GM12878 (cell line): ENCODE results near the gene PINK1. TPM values are rescaled to one million over a fixed set of nuclear protein-coding genes. Genes with fewer than 3 reads are reported as not detected.
A peak's percentile ranks its signal among the peaks of the same experiment; 100 is the strongest.

Experiments used
- CHD1 ChIP-seq: IDR thresholded peaks from 2 replicates; pipeline ENCODE4 v1.6.1; 2012; ENCODE audit warnings: low read depth, low read length, improper control_type of control experiment
- CHD2 ChIP-seq: IDR thresholded peaks from 2 replicates; pipeline ENCODE4 v1.6.1; 2011; ENCODE audit warnings: low read depth, low read length, improper control_type of control experiment, borderline replicate concordance
- CHD4 ChIP-seq: fragments of 200-600 bp; sonication (generic); IDR thresholded peaks from 2 replicates; pipeline ENCODE4 v1.6.1; 2016; ENCODE audit warnings: mild to moderate bottlenecking
- EGR1 ChIP-seq, 2 experiments: IDR thresholded peaks; 1 replicate in 1 of 2; 2 replicates in 1 of 2; pipeline ENCODE4 v1.6.1; 2011 to 2012; ENCODE audit warnings: low read depth in 2 of 2, low read length in 2 of 2, borderline replicate concordance in 1 of 2, mild to moderate bottlenecking in 1 of 2, moderate library complexity in 1 of 2
- ESRRA ChIP-seq: IDR thresholded peaks from 2 replicates; pipeline ENCODE4 v1.6.1; 2012; ENCODE audit warnings: mild to moderate bottlenecking, low read length, improper control_type of control experiment
- FOXM1 ChIP-seq: IDR thresholded peaks from 2 replicates; pipeline ENCODE4 v1.6.1; 2012; ENCODE audit warnings: low read depth, mild to moderate bottlenecking, inconsistent platforms, low read length, moderate library complexity
- NFIC ChIP-seq: IDR thresholded peaks from 2 replicates; pipeline ENCODE4 v1.6.1; 2012; ENCODE audit warnings: low read depth, mild to moderate bottlenecking, inconsistent platforms, low read length, moderate library complexity
- NFYA ChIP-seq: IDR thresholded peaks from 2 replicates; pipeline ENCODE4 v1.6.1; 2011; ENCODE audit warnings: low read depth, mild to moderate bottlenecking, low read length, improper control_type of control experiment, borderline replicate concordance
- NR2C1 ChIP-seq: fragments of 450-650 bp; IDR thresholded peaks from 2 replicates; pipeline ENCODE4 v1.6.1; 2017; ENCODE audit warnings: antibody characterized with exemption, mild to moderate bottlenecking, moderate library complexity
- PAX8 ChIP-seq: fragments of 450-650 bp; IDR thresholded peaks from 2 replicates; pipeline ENCODE4 v1.6.1; 2017; ENCODE audit warnings: mild to moderate bottlenecking, moderate library complexity
- STAT3 ChIP-seq: IDR thresholded peaks from 2 replicates; pipeline ENCODE4 v1.6.1; 2011; ENCODE audit warnings: low read depth, low read length, improper control_type of control experiment
- ZNF217 ChIP-seq: fragments of 450-650 bp; IDR thresholded peaks from 2 replicates; pipeline ENCODE4 v1.6.1; 2017; ENCODE audit warnings: antibody characterized with exemption, mild to moderate bottlenecking
- polyA plus RNA-seq, 11 experiments: library from polyadenylated mRNA; depleted of rRNA in 4 of 11; unstranded in 6 of 11; stranded (reverse) in 5 of 11; fragments of >200 nt; fragmentation: Nextera tagmentation in 4 of 11; fragmentation: Illumina TruSeq in 1 of 11; extraction: Ambion mirVana in 4 of 11; extraction: Trizol in 1 of 11; gene quantifications; 1 replicate in 1 of 11; 2 replicates in 10 of 11; pipeline versions ENCODE4 v1.2.1 to v1.2.3, GENCODE V29; 2011 to 2016; ENCODE audit warnings: inconsistent platforms in 2 of 11, missing spikeins in 2 of 11, low read depth in 1 of 11
- total RNA-seq, 4 experiments: library from RNA; depleted of rRNA in 3 of 4; stranded (reverse); fragments of >200 nt in 3 of 4; fragmentation: Illumina TruSeq in 1 of 4; extraction: Trizol in 1 of 4; gene quantifications; 2 replicates each; pipeline versions ENCODE4 v1.2.1 to v1.2.3, GENCODE V29; 2013 to 2021
- TF ChIP-seq, protein P1 (sequence below): fragments of 450-650 bp; IDR thresholded peaks from 2 replicates; pipeline ENCODE4 v1.6.1; 2017; ENCODE audit warnings: mild to moderate bottlenecking, low read depth, inconsistent platforms; ENCODE audit not compliant: poor library complexity, severe bottlenecking
- TF ChIP-seq, protein P2 (sequence below): fragments of 150-350 bp; IDR thresholded peaks from 2 replicates; pipeline ENCODE4 v1.6.1; 2016; ENCODE audit warnings: low read depth, low read length
- TF ChIP-seq, protein P3 (sequence below): fragments of 450-650 bp; IDR thresholded peaks from 2 replicates; pipeline ENCODE4 v1.6.1; 2017; ENCODE audit warnings: mild to moderate bottlenecking, moderate library complexity
- TF ChIP-seq, protein P4 (sequence below), 3 experiments: IDR thresholded peaks in 2 of 3; conservative IDR thresholded peaks in 1 of 3; 2 replicates each; pipeline ENCODE4 v1.5.1; 2011; ENCODE audit warnings: low read depth in 3 of 3, low read length in 3 of 3, mild to moderate bottlenecking in 3 of 3, control low read depth in 2 of 3, moderate library complexity in 2 of 3, inconsistent platforms in 1 of 3, mixed read lengths in 1 of 3; ENCODE audit not compliant: control insufficient read depth in 2 of 3, insufficient read depth in 1 of 3; ENCODE audit errors: extremely low read depth in 1 of 3
- TF ChIP-seq, protein P5 (sequence below): fragments of 450-650 bp; IDR thresholded peaks from 2 replicates; pipeline ENCODE4 v1.6.1; 2017; ENCODE audit warnings: mild to moderate bottlenecking

PINK1 gene
- total and polyA plus RNA-seq, 10 of the 15 experiments (the other 5 are each of a cell fraction or from before 2014, with no cell fraction given) = 0.42 to 4.4 (median 1.9) TPM; not detected in 1

DNA sequence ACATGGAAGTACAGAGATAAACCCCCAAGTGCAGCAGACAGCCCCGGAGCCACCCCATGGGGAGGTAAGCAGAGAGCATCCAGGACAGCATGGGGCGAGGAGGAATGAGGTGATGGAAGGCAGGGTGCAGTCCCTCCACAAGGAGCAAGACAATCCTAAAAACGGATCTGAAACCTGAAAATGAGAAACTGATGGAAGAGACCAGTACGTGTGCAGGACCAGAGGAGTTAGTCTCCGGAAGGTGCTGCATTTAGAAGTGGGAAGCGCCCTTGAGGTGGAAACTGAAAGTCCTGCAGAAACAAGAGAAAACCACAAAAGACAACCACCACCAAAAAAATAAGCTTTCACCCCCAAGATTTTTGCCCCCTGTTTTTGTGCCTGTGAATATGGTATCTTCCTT is 45.3 kb downstream of the PINK1 start (continued):
- peak; percentile 83 for TF ChIP-seq FOXM1
- TF ChIP-seq PAX8 = no peak
- no peak for TF ChIP-seq ESRRA
- no peak for TF ChIP-seq ZNF217
- TF ChIP-seq NFYA = no peak
- TF ChIP-seq, protein P1, sequence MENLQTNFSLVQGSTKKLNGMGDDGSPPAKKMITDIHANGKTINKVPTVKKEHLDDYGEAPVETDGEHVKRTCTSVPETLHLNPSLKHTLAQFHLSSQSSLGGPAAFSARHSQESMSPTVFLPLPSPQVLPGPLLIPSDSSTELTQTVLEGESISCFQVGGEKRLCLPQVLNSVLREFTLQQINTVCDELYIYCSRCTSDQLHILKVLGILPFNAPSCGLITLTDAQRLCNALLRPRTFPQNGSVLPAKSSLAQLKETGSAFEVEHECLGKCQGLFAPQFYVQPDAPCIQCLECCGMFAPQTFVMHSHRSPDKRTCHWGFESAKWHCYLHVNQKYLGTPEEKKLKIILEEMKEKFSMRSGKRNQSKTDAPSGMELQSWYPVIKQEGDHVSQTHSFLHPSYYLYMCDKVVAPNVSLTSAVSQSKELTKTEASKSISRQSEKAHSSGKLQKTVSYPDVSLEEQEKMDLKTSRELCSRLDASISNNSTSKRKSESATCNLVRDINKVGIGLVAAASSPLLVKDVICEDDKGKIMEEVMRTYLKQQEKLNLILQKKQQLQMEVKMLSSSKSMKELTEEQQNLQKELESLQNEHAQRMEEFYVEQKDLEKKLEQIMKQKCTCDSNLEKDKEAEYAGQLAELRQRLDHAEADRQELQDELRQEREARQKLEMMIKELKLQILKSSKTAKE = peak; percentile 61
- TF ChIP-seq, protein P2, sequence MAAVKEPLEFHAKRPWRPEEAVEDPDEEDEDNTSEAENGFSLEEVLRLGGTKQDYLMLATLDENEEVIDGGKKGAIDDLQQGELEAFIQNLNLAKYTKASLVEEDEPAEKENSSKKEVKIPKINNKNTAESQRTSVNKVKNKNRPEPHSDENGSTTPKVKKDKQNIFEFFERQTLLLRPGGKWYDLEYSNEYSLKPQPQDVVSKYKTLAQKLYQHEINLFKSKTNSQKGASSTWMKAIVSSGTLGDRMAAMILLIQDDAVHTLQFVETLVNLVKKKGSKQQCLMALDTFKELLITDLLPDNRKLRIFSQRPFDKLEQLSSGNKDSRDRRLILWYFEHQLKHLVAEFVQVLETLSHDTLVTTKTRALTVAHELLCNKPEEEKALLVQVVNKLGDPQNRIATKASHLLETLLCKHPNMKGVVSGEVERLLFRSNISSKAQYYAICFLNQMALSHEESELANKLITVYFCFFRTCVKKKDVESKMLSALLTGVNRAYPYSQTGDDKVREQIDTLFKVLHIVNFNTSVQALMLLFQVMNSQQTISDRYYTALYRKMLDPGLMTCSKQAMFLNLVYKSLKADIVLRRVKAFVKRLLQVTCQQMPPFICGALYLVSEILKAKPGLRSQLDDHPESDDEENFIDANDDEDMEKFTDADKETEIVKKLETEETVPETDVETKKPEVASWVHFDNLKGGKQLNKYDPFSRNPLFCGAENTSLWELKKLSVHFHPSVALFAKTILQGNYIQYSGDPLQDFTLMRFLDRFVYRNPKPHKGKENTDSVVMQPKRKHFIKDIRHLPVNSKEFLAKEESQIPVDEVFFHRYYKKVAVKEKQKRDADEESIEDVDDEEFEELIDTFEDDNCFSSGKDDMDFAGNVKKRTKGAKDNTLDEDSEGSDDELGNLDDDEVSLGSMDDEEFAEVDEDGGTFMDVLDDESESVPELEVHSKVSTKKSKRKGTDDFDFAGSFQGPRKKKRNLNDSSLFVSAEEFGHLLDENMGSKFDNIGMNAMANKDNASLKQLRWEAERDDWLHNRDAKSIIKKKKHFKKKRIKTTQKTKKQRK = no peak
- no peak for TF ChIP-seq CHD1
- no peak for TF ChIP-seq CHD4
- TF ChIP-seq, protein P3, sequence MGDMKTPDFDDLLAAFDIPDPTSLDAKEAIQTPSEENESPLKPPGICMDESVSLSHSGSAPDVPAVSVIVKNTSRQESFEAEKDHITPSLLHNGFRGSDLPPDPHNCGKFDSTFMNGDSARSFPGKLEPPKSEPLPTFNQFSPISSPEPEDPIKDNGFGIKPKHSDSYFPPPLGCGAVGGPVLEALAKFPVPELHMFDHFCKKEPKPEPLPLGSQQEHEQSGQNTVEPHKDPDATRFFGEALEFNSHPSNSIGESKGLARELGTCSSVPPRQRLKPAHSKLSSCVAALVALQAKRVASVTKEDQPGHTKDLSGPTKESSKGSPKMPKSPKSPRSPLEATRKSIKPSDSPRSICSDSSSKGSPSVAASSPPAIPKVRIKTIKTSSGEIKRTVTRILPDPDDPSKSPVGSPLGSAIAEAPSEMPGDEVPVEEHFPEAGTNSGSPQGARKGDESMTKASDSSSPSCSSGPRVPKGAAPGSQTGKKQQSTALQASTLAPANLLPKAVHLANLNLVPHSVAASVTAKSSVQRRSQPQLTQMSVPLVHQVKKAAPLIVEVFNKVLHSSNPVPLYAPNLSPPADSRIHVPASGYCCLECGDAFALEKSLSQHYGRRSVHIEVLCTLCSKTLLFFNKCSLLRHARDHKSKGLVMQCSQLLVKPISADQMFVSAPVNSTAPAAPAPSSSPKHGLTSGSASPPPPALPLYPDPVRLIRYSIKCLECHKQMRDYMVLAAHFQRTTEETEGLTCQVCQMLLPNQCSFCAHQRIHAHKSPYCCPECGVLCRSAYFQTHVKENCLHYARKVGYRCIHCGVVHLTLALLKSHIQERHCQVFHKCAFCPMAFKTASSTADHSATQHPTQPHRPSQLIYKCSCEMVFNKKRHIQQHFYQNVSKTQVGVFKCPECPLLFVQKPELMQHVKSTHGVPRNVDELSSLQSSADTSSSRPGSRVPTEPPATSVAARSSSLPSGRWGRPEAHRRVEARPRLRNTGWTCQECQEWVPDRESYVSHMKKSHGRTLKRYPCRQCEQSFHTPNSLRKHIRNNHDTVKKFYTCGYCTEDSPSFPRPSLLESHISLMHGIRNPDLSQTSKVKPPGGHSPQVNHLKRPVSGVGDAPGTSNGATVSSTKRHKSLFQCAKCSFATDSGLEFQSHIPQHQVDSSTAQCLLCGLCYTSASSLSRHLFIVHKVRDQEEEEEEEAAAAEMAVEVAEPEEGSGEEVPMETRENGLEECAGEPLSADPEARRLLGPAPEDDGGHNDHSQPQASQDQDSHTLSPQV = no peak
- TF ChIP-seq, protein P4, sequence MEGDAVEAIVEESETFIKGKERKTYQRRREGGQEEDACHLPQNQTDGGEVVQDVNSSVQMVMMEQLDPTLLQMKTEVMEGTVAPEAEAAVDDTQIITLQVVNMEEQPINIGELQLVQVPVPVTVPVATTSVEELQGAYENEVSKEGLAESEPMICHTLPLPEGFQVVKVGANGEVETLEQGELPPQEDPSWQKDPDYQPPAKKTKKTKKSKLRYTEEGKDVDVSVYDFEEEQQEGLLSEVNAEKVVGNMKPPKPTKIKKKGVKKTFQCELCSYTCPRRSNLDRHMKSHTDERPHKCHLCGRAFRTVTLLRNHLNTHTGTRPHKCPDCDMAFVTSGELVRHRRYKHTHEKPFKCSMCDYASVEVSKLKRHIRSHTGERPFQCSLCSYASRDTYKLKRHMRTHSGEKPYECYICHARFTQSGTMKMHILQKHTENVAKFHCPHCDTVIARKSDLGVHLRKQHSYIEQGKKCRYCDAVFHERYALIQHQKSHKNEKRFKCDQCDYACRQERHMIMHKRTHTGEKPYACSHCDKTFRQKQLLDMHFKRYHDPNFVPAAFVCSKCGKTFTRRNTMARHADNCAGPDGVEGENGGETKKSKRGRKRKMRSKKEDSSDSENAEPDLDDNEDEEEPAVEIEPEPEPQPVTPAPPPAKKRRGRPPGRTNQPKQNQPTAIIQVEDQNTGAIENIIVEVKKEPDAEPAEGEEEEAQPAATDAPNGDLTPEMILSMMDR (IDR thresholded peaks at IDR 0.05 in 2 of 3, conservative IDR thresholded peaks at IDR 0.05 in 1 of 3; ENCODE audit: control insufficient read depth in 2 of 3, extremely low read depth in 1 of 3, insufficient read depth in 1 of 3, low read depth in 3 of 3, low read length in 3 of 3) = no peak
- TF ChIP-seq, protein P5, sequence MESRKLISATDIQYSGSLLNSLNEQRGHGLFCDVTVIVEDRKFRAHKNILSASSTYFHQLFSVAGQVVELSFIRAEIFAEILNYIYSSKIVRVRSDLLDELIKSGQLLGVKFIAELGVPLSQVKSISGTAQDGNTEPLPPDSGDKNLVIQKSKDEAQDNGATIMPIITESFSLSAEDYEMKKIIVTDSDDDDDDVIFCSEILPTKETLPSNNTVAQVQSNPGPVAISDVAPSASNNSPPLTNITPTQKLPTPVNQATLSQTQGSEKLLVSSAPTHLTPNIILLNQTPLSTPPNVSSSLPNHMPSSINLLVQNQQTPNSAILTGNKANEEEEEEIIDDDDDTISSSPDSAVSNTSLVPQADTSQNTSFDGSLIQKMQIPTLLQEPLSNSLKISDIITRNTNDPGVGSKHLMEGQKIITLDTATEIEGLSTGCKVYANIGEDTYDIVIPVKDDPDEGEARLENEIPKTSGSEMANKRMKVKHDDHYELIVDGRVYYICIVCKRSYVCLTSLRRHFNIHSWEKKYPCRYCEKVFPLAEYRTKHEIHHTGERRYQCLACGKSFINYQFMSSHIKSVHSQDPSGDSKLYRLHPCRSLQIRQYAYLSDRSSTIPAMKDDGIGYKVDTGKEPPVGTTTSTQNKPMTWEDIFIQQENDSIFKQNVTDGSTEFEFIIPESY = no peak
- no peak for TF ChIP-seq EGR1 (IDR thresholded peaks at IDR 0.05; ENCODE audit: borderline replicate concordance in 1 of 2, low read depth in 2 of 2, low read length in 2 of 2)
- no peak for TF ChIP-seq STAT3
- TF ChIP-seq CHD2 = no peak
- TF ChIP-seq NFIC = peak; percentile 86; the same call in 1 of the 2 replicates
- TF ChIP-seq NR2C1 = no peak
